Fibroblast of skin of left biceps (primary cell): ENCODE measurements around the gene PARVA.
A peak's percentile ranks its signal among the peaks of the same experiment; 100 is the strongest.

Source experiments
- DNase-seq, 2 experiments: peaks; one replicate each; pipeline ENCODE4 v3.0.0-alpha.2; 2013; ENCODE audit warnings: low read depth in 2 of 2

The PARVA gene

DNA sequence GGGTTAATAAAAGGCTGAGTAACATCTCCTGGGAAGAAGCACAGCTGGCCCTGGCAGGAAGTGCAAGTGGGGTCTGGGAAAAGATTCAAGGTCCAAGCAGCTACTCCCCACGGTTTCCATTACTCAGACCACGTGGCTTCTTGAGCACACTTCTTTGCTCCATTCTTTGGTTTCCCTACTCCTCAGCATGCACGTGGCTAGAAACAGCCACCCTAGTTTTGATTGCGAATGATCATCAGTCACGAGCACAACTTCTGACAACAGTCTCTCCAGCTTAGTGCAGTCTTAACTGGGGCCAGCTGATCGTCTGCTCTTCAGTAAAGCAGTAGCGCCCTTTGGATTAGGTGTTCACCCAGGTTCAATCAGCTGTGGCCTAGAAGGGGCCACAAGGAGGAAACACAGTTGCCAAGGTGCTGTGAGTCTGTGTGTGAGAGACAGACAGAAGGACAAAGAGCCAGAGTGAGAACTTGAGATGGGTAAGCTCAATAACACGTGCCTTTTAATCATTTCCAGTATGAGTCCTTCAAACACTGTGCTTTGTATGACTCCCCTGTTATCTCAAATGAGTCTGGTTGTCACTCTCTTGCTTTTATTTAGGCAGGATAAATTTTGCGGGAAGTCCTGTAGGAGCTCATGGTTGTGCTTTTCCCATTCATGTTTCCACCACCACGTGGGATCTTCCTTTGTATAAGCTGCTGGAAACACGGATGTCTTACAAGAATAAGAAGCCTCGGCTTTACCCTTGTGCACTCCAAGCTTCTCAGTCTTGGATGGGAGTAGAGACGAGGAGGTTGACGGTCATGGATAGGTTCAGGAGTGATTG lies 901 bp upstream of the PARVA start:
- peak in 1 of 2 experiments; percentile 44 for DNase-seq

DNA sequence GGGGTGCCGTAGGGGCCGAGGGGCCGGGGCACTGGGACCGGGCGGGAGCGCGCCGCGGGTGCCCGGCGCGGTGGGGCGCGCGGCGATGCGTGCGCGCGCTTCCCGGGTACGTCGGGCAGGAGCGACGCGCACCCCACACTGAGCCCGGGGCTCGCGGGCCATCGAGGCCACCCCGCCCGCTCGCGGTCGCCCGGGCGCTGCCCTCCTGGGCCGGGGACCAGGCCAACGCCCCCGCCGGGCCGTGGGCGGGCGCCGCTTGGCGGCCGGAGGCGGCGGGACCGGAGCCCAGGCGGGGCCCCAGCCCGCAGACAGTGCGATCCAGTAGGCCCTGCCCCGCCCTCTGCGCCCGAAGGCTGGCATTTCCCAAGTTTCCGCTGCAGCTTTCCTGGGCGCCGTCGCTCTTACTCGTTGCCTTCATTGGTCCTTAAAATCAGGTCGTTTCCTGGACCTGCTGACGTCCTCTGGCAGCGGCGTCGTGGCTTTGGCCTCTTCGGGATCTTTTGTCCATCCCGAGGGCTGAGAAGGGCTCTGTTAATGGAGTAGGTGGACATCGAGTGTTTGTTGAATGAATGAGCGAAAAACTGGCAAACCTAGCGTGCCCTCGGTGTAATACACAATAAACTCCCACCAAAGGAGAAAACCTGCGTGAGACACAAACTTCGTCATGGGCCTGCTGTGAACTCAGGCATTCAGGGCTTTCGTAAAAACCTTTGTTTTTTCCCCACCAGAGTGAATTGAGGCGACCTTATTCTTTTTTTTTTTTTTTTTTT lies 638 bp downstream of the PARVA start:
- no peak for DNase-seq

DNA sequence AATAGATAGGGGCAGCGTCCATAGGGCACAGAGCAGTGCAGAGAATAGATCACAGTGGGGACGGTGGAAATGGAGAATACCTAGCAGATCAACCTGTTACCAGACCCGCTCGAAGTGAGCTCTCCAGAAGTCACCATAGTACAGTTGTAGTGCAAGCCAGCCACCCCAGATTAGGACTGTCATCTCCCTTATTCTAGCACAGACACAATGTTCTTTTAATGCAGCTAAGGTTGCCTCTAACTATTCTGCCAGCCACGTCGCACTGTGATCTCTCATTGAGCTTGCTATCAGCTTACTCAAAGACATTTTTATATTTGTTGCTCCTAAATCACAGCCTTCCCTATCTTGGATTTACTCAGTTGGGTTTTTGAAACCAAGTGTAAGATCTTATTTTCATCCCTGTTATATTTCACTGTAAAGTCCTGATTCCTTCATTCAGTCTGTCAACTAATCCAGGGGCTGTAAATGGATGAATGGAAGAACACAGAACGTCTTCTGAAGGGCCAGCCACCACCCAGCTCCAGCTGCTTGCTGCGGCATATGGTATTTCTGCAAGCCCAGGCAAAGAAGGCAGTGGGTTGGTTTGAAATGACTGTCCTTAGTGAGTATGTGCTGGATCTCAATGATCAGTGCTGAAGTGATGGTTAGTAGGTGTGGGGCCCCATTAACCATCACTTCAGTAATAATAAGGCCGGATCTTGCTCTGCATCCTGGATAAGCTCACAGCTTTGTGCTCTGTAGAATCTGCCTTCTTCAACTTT lies 3.4 kb downstream of the PARVA start:
- DNase-seq, result no peak

DNA sequence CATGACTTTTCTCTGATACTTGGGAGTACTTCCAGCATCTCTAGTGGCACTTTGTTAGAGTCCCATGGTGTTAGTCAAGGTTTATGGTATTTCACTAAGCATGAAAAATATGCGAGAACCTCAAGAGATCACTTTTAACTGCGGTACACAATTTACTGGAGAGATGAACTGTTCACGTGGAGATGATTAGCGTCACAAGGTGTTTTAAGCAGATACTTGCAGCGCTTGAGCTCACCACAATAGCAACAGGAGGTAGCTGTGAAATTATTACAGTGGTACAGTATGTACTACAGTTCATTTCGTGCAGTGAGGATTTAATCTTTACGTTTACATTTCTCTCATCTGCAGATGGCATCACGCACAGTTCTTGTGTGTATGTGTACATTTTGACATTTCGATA lies 4.5 kb downstream of the PARVA start:
- DNase-seq, result no peak

DNA sequence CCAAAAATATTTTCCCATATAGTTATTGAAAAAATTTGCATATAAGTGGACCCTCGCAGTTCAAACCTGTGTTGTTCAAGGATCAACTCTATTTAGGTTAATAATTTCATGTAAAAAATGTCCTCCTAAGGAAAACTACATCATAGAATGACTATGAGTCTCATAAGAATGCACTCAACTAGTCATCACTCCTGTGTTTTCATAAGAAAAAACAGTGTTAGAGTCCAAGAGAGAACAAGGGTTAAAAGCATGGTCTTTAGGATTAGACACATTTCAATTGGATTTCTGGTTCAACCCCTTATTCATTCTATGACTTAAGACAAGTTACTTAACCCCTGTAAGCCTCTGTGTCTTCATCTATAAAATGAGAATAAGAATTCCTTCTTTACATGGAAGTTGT lies 5.1 kb downstream of the PARVA start:
- no peak for DNase-seq

DNA sequence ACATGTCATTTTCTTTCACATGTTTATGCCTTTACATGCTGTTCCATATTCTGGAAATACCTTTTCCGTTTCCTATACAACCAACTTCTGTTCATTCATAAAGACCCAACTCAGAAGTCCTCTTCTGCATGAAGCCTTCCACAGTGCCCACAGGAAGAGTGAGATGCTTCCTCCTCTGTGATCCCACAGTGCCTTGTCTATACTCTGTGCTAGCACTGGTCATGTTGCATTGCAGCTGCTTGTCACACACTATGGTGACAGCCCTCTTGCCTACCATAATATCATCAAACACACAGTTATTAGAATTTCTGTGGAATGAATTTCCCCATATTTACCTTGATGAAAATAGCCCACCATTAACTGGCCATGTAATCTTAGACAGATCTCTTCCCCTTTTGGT lies 8.9 kb downstream of the PARVA start:
- DNase-seq, result no peak

DNA sequence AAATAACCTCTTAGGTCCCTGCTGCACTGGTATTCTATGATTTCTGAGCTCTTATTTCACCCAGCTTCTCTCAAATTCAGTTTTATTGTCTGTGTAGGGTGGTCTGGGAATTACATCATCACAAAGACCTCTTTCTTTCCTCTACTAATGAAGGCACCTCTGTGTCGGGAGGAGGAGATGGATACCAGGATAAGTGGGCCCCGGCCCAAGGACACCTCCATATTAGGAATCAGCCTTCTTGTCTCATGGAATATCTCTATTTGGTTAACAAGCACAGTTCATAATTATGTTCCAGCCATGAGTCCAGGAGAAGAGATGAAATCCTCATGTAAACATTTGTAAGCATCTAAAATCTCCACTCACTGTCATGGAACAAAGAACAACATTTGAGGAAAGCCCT lies 9.4 kb downstream of the PARVA start:
- DNase-seq, result no peak

DNA sequence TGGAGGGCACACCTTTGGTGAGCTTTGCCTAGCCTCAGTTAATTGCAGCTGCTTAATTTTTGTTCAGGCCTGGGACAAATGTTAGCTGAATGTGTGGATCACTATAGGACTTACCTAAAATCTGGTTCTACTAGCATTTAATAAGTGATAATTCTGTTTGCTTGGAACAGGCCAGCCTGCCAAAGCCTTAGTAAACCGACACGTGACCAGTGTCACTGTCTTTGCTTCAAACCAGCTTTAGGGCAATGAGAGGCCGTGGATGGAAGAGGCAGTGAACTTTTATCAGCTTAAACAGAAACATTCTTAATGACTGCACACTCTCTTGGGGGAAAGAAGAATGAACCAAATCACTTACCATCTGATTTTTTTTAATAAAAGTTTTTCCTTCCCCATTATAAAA lies 10.8 kb downstream of the PARVA start:
- DNase-seq, result no peak

DNA sequence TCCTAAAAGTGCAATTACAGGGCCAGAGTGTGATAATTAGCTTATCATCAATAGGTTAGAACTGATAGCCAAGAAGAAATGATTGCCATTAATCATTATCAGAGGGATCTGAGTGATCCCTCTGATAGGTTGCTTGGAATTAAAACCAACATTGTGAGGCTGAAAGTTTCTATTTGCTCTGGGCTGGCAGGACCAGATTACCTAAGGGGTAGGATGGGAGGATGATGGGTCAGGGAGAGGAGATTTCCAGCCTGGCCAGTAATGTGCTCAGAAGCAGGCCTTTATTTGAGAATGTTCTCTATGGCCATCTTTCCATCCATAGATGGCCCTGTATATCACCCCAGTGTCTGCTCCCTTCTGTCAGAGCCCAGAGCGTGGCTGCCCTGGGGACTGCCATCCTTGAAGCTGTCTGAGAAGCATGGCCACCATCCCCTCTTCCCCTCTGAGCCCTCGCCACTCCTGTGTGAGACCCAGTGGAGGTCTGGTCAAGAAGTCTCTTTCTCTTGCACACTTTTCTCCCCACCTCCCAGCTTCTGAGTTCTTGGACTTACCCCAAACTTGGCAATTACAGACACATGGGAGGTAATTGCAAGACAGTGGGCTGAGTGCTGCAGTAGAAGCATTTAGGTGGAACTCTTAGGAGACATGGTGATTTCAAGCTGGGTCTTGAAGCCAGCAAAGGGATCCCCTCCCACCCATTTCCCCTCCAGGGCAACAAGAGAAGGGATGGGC lies 11.7 kb downstream of the PARVA start:
- DNase-seq, result no peak

DNA sequence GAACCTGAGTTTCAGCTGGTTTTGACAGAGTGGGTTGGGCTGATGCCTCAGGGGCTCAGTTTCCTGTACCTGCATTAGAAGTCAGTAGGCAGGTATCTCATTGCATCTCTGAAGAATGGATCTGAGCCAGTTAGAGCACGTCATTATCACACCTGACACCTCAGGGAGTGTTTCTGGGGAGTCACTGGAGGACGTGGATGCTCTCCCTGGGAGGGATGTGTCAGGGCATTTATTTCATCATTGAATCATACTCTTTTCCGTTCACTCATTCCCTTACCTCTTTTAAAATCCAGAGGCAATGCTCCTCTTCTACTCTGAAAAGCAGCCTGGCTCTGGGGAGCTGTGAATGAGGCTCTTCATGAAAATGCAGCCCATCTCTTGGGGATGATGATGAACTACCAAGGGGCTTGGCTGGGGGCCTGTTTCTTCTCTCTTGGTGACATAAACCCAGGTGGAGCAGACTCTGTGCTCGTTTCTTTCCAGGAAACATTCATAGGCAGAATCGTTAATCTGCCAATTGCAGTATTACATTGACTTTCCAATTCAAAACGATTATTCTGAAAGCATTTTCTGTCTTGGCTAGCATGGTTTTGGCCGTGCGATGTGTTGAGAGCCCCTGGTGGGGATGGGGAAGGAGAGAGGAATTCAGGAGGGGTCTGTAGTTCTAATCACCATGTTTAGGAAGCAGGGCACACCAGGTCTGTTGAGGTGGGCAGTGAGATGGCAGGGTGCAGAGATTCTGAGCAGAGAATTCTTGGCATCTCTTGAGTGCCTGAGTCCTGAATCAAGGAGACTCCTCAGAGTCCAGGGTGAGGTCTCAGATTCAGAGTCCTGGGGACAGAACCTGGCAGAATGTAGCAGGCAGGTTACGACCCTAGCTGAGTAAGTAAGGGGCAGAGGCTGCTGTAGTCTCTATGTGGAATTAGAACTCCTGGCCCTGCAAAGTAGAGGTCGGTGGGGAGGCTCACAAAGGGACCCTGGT lies 12.6 kb downstream of the PARVA start:
- DNase-seq, result no peak

DNA sequence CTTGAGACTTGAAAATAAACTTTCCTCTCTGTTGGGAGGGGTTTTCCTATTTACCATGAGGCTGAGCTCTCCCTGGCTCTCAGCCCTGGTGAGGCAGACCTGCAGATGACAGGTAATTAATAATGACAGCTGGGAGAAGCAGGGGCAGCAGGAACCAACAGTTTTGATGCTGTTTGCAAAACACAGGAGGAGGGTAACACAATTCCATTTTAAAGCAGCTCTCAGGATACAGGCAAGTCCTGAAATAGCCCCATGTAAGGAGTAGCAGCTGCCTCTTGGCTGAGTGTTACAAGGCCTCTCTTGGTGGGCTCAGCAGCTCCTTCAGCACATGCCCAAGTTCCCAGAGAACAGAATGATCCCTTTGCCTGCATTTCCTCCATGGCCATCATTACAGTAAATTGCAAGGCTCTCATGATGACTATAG lies 13.3 kb downstream of the PARVA start:
- DNase-seq, result no peak

DNA sequence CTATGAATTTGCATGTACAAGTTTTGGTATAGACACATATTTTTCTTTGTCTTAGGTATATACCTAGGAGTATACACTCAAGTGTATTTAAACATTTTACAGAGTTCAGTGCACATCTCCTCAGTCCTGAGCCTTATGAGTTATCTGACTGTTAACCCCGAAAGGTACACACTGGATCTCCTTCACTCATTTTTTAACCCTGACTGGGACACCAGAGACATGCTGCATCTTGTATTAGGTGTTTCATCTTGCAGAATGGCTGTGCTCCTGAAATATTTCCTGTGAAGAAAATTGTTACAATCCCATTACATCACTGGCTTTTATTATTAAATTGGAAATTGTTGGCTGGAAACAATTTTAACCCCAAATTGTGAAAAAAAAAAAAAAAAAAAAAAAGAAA lies 15.3 kb downstream of the PARVA start:
- no peak for DNase-seq

DNA sequence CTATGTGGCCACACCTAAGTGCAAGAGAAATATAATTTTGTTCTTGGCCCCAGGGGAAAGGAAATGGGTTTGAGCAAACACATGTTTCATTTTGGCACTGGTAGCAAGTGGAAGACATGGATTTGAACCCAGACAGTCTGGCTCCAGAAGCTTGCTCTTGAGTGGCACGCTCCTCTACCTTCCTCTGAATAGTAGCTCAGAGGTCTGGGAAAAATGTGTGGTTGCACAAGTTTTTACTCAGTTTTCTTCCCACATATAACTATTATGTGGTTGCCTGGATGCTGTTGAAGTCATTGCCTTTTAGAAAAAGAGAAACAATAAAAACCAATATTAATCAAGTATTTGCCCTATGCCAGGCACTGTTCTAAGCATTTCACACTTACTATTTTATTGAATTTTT lies 16.3 kb downstream of the PARVA start:
- no peak for DNase-seq

DNA sequence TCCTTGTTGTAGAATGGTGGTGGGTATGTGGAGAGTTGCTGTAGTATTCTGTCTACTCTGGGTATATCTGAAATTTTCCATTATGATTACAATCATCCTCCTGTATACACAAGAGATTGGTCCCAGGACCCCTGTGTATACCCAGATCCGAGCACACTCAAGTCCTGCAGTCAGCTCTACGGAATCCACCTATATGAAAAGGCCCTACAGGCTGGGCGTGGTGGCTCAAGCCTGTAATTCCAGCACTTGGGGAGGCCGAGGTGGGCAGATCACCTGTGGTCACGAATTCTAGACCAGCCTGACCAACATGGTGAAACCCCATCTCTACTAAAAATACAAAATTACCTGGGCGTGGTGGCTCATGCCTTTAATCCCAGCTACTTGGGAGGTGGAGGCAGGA lies 17.2 kb downstream of the PARVA start:
- no peak for DNase-seq

DNA sequence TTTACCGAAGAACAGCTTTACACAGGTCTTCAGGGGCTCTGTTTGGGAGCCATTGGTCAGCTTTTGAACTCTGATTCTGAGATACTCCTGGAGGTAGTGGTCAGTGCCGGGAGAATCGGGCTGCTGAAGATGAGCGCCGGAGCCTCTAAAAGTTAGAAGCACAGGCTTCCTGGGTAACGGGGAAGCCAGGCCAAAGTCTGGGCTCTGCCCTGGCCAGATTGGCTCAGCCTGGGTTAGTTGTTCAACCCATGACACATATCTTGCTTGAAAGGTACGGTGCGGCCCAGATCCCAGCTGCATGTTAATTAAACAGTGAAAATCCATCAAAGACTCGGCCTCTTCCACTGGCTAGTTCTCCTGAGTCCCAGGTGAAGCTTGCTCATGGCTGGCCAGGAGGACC lies 18.0 kb downstream of the PARVA start:
- no peak for DNase-seq

DNA sequence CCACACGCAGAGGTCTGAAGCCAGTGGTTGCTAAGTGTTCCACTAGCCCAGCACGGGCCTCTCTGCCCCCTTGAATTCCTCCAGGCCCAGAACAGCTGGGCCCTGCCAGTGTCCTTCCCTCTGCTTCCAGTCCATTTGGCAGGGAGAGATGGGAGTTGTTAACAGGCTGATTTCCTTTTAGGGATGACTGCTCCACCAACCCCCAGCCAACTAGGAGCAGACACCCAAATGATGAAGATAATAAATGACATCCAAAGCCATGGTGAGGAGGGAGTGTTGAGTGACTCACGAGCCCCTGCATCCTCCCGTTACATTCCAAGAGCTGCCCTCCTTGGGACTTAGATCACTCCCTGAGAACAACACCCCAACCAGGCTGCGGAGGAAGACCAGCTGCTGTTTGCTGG lies 20.6 kb downstream of the PARVA start:
- peak; percentile 85 to 86 for DNase-seq

DNA sequence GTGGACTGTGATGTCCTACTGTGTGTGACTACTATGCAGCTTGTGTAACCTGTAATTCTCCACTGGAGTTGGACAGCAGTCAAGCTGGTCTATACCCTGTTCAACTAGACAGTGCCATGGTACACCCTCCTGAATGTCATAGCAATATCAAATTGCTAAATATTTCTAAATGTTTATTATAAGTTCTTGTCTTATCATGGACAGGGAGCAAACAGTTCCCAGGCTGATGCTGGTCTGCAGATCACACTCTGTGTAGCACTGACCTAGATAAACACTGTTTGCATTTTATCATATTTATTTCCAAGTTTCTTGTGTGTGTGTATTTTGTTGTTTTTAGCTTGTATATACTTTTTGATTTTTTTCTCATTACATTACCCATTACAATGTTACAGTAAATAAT lies 22.0 kb downstream of the PARVA start:
- no peak for DNase-seq

DNA sequence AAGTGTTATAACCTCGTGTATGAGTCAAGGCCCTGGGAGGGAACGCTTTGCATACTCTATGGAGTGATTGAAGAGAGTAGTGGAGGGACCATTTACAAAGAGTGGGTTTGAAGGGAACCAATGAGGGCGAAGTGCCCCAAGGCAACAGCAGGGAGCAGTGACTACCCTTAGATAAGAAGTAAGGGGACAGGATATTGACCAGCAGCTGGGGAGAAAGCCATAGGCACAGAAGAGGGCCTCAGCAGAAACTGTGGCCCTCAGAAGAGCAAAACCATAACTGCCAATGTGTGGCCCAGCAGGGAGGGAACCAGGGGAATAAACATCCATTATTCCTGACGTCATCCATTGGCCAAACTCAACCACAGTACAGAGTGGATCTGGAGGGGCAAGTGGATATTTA lies 24.7 kb downstream of the PARVA start:
- no peak for DNase-seq

DNA sequence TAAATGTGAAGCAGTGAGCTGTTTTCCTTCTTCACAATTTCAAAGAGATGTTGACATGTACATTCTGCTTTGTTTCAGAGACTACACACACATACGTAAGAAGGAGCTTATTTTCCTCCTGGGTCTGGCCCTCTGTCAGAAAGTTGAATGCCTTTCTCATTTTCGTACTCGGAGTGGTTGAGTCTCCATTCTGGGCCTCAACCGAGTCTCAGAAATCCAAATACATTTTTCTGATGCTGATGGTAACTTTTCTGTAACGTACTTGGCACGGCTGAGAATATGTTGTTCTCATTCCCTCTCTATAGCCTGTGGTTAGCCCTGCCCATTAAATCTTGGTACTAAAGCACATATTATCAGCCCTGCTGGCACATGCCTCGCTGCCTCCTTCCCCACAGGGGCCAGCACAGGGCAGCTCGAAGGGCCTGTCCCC lies 25.3 kb downstream of the PARVA start:
- DNase-seq, result no peak

DNA sequence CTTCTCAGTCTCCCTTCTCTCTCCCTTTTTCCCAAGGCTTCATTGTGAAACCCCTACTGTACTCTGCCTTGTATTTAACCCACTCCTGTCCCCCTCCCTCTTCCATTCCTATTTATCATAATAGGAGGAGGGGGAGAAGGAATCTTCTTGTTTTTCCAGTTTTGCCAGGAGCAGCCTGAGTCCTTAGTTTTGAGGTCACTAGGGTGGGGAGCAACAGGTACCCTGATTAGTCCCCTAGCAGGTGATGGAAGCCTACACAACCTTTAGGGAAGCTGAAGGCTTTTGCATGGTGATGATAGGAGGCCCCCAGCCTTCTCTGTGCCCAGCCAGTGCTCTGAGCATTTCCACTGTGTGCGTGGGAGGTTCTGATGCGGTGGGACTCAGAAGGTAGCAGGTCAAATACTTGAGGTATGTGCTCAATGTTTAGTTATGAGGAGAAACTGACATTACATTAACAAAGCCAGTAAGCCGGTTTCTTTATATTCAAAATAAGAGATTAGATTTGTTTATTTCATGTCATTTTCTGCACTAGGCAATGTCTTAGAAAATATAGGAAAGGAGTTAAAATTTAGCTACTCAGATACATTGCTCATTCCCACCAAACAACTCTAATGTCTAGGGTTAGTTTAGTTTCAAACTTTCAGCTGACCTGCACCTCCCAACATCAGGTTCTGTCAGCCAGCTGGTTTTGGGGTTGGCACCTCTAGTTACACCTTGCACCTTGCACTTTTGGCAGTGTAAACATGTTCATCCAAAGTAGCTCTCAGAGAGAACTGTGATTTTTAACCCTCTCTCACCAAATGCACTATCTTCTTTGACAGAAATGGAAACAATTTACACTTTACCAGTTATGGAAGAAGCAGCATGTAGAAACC lies 26.0 kb downstream of the PARVA start:
- no peak for DNase-seq
